K562 (cell line): ENCODE results near the gene PEX5. TPM values are rescaled to one million over a fixed set of nuclear protein-coding genes. Genes with fewer than 3 reads are reported as not detected.

Experiments
- ATAC-seq: fragments of 200-7000 bp; cut with Tn5 transposase; 3 replicates; pipeline ENCODE4 v1.9.1; 2020; ENCODE audit warnings: moderate library complexity
- BruUV-seq: library from RNA; stranded (reverse); fragments of 400-500 nt; replicated peaks from 2 replicates; lab custom pipeline; 2021; lab: Mats Ljungman, UMichigan
- CTCF ChIA-PET: fragments of 300-600 bp; formaldehyde crosslinking; extraction: SDS; loops from one replicate; lab custom pipeline; 2021; ENCODE audit warnings: low intra/inter-chr PET ratio; lab: Yijun Ruan, JAX
- POLR2A ChIA-PET: fragments of 300-600, 350-650 bp; sonication (Branson Sonifier 250); formaldehyde crosslinking; extraction: SDS; loops from one replicate; lab custom pipeline; 2021; ENCODE audit warnings: antibody characterized with exemption, inconsistent platforms; lab: Yijun Ruan, JAX
- DNase-seq, 4 experiments: peaks; one replicate each; pipeline versions ENCODE4 v3.0.0 to v3.0.0-alpha.2; 2011 to 2018; ENCODE audit warnings: low spot score in 3 of 4, mixed read lengths in 3 of 4; ENCODE audit errors: extremely low read depth in 1 of 4
- FAIRE-seq: peaks from 2 replicates; lab custom pipeline; 2011; peaks lifted over from hg19 to GRCh38; lab: Jason Lieb, UNC
- H2AFZ ChIP-seq: 2 replicates; pipeline ENCODE4 v1.6.0; 2011; ENCODE audit warnings: low read depth, low read length, control low read depth, inconsistent platforms
- H3K27ac ChIP-seq: fragments of 200-600 bp; 3 replicates; pipeline ENCODE4 v1.8.0; 2011; ENCODE audit warnings: low read depth, mild to moderate bottlenecking, control low read depth, inconsistent platforms, low read length, moderate library complexity, mixed read lengths; ENCODE audit errors: extremely low read depth
- H3K27me3 ChIP-seq, 2 experiments: fragments of 300-600 bp in 1 of 2; 2 replicates in 1 of 2; 3 replicates in 1 of 2; pipeline versions ENCODE4 v1.6.0 to v1.8.0; 2011; ENCODE audit warnings: inconsistent platforms in 2 of 2, low read length in 2 of 2, mild to moderate bottlenecking in 1 of 2, mixed read lengths in 1 of 2, moderate library complexity in 1 of 2; ENCODE audit not compliant: control insufficient read depth in 2 of 2, insufficient read depth in 2 of 2
- H3K36me3 ChIP-seq: fragments of 300-600 bp; 3 replicates; pipeline ENCODE4 v1.8.0; 2011; ENCODE audit warnings: mild to moderate bottlenecking, low read length, inconsistent platforms; ENCODE audit not compliant: control insufficient read depth, insufficient read depth
- H3K4me1 ChIP-seq, 2 experiments: fragments of 200-600 bp in 1 of 2; replicated peaks in 1 of 2; 2 replicates in 1 of 2; 3 replicates in 1 of 2; pipeline versions ENCODE4 v1.5.1 to v1.8.0; 2011; ENCODE audit warnings: inconsistent platforms in 2 of 2, low read length in 2 of 2, mild to moderate bottlenecking in 1 of 2, mixed read lengths in 1 of 2, moderate library complexity in 1 of 2; ENCODE audit not compliant: control insufficient read depth in 2 of 2, insufficient read depth in 2 of 2
- H3K4me2 ChIP-seq: 2 replicates; pipeline ENCODE4 v1.6.1; 2011; ENCODE audit warnings: low read length, control low read depth, inconsistent platforms, mixed read lengths; ENCODE audit not compliant: insufficient read depth
- H3K4me3 ChIP-seq: fragments of 200-600 bp; sonication (generic), shearing (Covaris generic); 2 replicates; pipeline ENCODE4 v1.5.1; 2016; ENCODE audit warnings: control low read depth, inconsistent platforms
- H3K79me2 ChIP-seq: fragments of 200-600 bp; 3 replicates; pipeline ENCODE4 v1.8.0; 2011; ENCODE audit warnings: low read length, inconsistent platforms; ENCODE audit not compliant: control insufficient read depth, insufficient read depth
- H3K9ac ChIP-seq, 2 experiments: 2 replicates each; pipeline versions ENCODE4 v1.6.0 to v1.6.1; 2011; ENCODE audit warnings: low read depth in 2 of 2, low read length in 2 of 2, control low read depth in 1 of 2, inconsistent platforms in 1 of 2, mild to moderate bottlenecking in 1 of 2, mixed read lengths in 1 of 2; ENCODE audit not compliant: insufficient read depth in 1 of 2
- H3K9me1 ChIP-seq: one replicate; pipeline ENCODE4 v1.6.0; 2011; ENCODE audit warnings: inconsistent platforms, mild to moderate bottlenecking, low read length, moderate library complexity; ENCODE audit not compliant: control insufficient read depth, insufficient read depth
- H3K9me3 ChIP-seq: replicated peaks from 2 replicates; pipeline ENCODE4 v1.5.1; 2011; ENCODE audit warnings: low read depth, low read length, inconsistent platforms; ENCODE audit not compliant: control insufficient read depth, insufficient read depth
- H4K20me1 ChIP-seq: replicated peaks from 2 replicates; pipeline ENCODE4 v1.6.1; 2011; ENCODE audit warnings: low read length, inconsistent platforms, mixed read lengths; ENCODE audit not compliant: control insufficient read depth, insufficient read depth
- BRD9 ChIP-seq: fragments of 450-650 bp; IDR thresholded peaks from 2 replicates; pipeline ENCODE4 v1.6.1; 2018; ENCODE audit warnings: low read depth; ENCODE audit not compliant: partially characterized antibody
- EWSR1 ChIP-seq: fragments of 450-650 bp; IDR thresholded peaks from 2 replicates; pipeline ENCODE4 v1.6.1; 2018; ENCODE audit warnings: borderline replicate concordance, mild to moderate bottlenecking, low read depth, moderate library complexity; ENCODE audit not compliant: partially characterized antibody
- GTF2A2 ChIP-seq: IDR thresholded peaks from 2 replicates; pipeline ENCODE4 v1.6.1; 2016; ENCODE audit warnings: mild to moderate bottlenecking, missing genetic modification characterization, missing compliant biosample characterization
- GTF2F1 ChIP-seq: IDR thresholded peaks from 2 replicates; pipeline ENCODE4 v1.6.1; 2011; ENCODE audit warnings: low read depth, low read length, improper control_type of control experiment
- ILK ChIP-seq: fragments of 450-650 bp; IDR thresholded peaks from 2 replicates; pipeline ENCODE4 v1.6.1; 2016; ENCODE audit warnings: missing genetic modification characterization, low read depth, mild to moderate bottlenecking, missing compliant biosample characterization, moderate library complexity, borderline replicate concordance
- KHSRP ChIP-seq: fragments of 450-650 bp; IDR thresholded peaks from 2 replicates; pipeline ENCODE4 v1.6.1; 2017
- MECOM ChIP-seq: fragments of 250-450 bp; sonication (Bioruptor Pico); IDR thresholded peaks from 2 replicates; pipeline ENCODE4 v1.8.0; 2022; ENCODE audit warnings: inconsistent platforms
- MEIS2 ChIP-seq: fragments of 450-650 bp; IDR thresholded peaks from 2 replicates; pipeline ENCODE4 v1.6.1; 2014; ENCODE audit warnings: mild to moderate bottlenecking; ENCODE audit not compliant: partially characterized antibody
- MYBL2 ChIP-seq, 2 experiments: fragments of 450-650 bp in 1 of 2; sonication (generic) in 1 of 2; formaldehyde crosslinking in 1 of 2; IDR thresholded peaks; 2 replicates each; pipeline versions ENCODE4 v1.6.1 to v1.8.1; 2017 to 2022; ENCODE audit warnings: borderline replicate concordance in 1 of 2, inconsistent platforms in 1 of 2, low read depth in 1 of 2, mild to moderate bottlenecking in 1 of 2, missing genetic modification reagents in 1 of 2, moderate library complexity in 1 of 2
- RBFOX2 ChIP-seq: fragments of 200-400 bp; formaldehyde crosslinking; IDR thresholded peaks from 2 replicates; pipeline ENCODE4 v1.6.1; 2017; ENCODE audit warnings: low read depth, mild to moderate bottlenecking, low read length, moderate library complexity
- SIN3A ChIP-seq, 2 experiments: fragments of 150-350 bp in 1 of 2; IDR thresholded peaks; 2 replicates each; pipeline ENCODE4 v1.6.1; 2011 to 2016; ENCODE audit warnings: borderline replicate concordance in 2 of 2, low read depth in 2 of 2, low read length in 2 of 2, mild to moderate bottlenecking in 2 of 2, moderate library complexity in 2 of 2; ENCODE audit not compliant: control insufficient read depth in 1 of 2
- TEAD1 ChIP-seq, 2 experiments: fragments of 450-650 bp in 1 of 2; sonication (generic) in 1 of 2; formaldehyde crosslinking; IDR thresholded peaks; 2 replicates each; pipeline versions ENCODE4 v1.4.0 to v1.8.0; 2020 to 2022; ENCODE audit warnings: mild to moderate bottlenecking in 2 of 2, missing genetic modification reagents in 1 of 2
- TEAD2 ChIP-seq: fragments of 450-650 bp; IDR thresholded peaks from 2 replicates; pipeline ENCODE4 v1.6.1; 2016; ENCODE audit warnings: missing genetic modification characterization, control low read depth, missing compliant biosample characterization
- THAP12 ChIP-seq: fragments of 250-450 bp; sonication (Bioruptor Pico); IDR thresholded peaks from 2 replicates; pipeline ENCODE4 v1.9.0; 2021; ENCODE audit warnings: mild to moderate bottlenecking, inconsistent platforms
- U2AF2 ChIP-seq: fragments of 200-400 bp; formaldehyde crosslinking; optimal IDR thresholded peaks from 2 replicates; pipeline ENCODE3; 2017; ENCODE audit warnings: low read depth, mild to moderate bottlenecking, low read length
- XRCC3 ChIP-seq: fragments of 450-650 bp; IDR thresholded peaks from 2 replicates; pipeline ENCODE4 v1.6.1; 2017; ENCODE audit warnings: mild to moderate bottlenecking, moderate library complexity
- ZBED1 ChIP-seq: IDR thresholded peaks from 2 replicates; pipeline ENCODE4 v1.6.1; 2014
- ZNF766 ChIP-seq: fragments of 200-800 bp; sonication (Bioruptor generic); conservative IDR thresholded peaks from 2 replicates; pipeline ENCODE4 v1.6.1; 2016; ENCODE audit warnings: missing genetic modification characterization, missing compliant biosample characterization
- WGBS: fragments of 100-300 bp; shearing (Covaris generic); methylation state at CpG from one replicate; pipeline ENCODE4 v1.1.6; 2016; ENCODE audit warnings: low coverage, mixed read lengths; ENCODE audit not compliant: insufficient coverage; ENCODE audit errors: missing lambda C conversion rate; 5-methylcytosine and 5-hydroxymethylcytosine counted together
- in situ Hi-C: fragments of 300-500 bp; cut with MboI; formaldehyde crosslinking; loops from 4 replicates; pipeline ENCODE4 v1.15.0; 2018; ENCODE audit warnings: inconsistent platforms, mixed read lengths
- intact Hi-C: fragments of 100-400 bp; cut with micrococcal nuclease; formaldehyde crosslinking; loops from 2 replicates; pipeline ENCODE4 v1.14.2; 2022
- polyA plus RNA-seq, 8 experiments: library from polyadenylated mRNA; depleted of rRNA in 4 of 8; stranded (reverse) in 5 of 8; unstranded in 3 of 8; fragments of >200 nt; fragmentation: Nextera tagmentation in 2 of 8; fragmentation: Illumina TruSeq in 1 of 8; extraction: Ambion mirVana in 2 of 8; extraction: Trizol in 1 of 8; gene quantifications; 2 replicates each; pipeline versions ENCODE4 v1.2.1 to v1.2.3, GENCODE V29; 2011 to 2014; ENCODE audit warnings: inconsistent platforms in 1 of 8, missing spikeins in 1 of 8
- total RNA-seq, 7 experiments: library from RNA; depleted of rRNA in 6 of 7; stranded (reverse); fragments of >200 nt in 6 of 7; fragmentation: Illumina TruSeq in 2 of 7; extraction: Trizol in 2 of 7; gene quantifications; 2 replicates each; pipeline versions ENCODE4 v1.2.1 to v1.2.3, GENCODE V29; 2011 to 2021; ENCODE audit warnings: low replicate concordance in 1 of 7

Gene PEX5
- total and polyA plus RNA-seq, 9 of the 15 experiments (the other 6 are each of a cell fraction or from before 2014, with no cell fraction given): 1.4 to 26.1 (median 14.0) TPM

- Histone ChIP-seq H3K9ac (no peak overlapping the region), H3K4me3 (no peak overlapping the region), H3K27me3 (no peaks in the 10 kb centered on the region), H3K4me2 (no peak overlapping the region), H2AFZ (no peak overlapping the region), H3K9me3 (no peaks in the 10 kb centered on the region), H3K9me1 (no peaks in the 10 kb centered on the region), H3K27ac (no peak overlapping the region), H3K79me2 (no peaks in the 10 kb centered on the region), H3K36me3 (peaks cover 86% of the 10 kb centered on the region), H3K4me1 (no peaks in the 10 kb centered on the region), H4K20me1 (no peaks in the 10 kb centered on the region)
- 76% methylated on average over 3 of the region's 3 CpGs for WGBS
- intact Hi-C loops (no loop called here), in situ Hi-C loops (no loop called here)
- ATAC-seq (no peak), FAIRE-seq (no peak), DNase-seq (no peak)
- ChIA-PET POLR2A (no interaction called here), CTCF (no interaction called here)
- no peak for TF ChIP-seq EWSR1
- TF ChIP-seq XRCC3: no peak
- TF ChIP-seq MECOM (CRISPR knock-in tag): no peak
- no peak for TF ChIP-seq ZNF766 (CRISPR knock-in tag)
- TF ChIP-seq MYBL2 (IDR thresholded peaks at IDR 0.05; ENCODE audit: low read depth): no peak
- no peak for TF ChIP-seq MYBL2 (CRISPR knock-in tag; IDR thresholded peaks at IDR 0.05; ENCODE audit: borderline replicate concordance)
- TF ChIP-seq ILK: no peak
- no peak for TF ChIP-seq ZBED1
- TF ChIP-seq GTF2A2 (tag): no peak
- TF ChIP-seq RBFOX2: no peak
- no peak for TF ChIP-seq TEAD2 (tag)
- no peak for TF ChIP-seq KHSRP
- no peak for TF ChIP-seq SIN3A (IDR thresholded peaks at IDR 0.05; ENCODE audit: borderline replicate concordance in 2 of 2, control insufficient read depth in 1 of 2, low read depth in 2 of 2, low read length in 2 of 2)
- no peak for TF ChIP-seq BRD9
- no peak for TF ChIP-seq MEIS2
- no peak for TF ChIP-seq TEAD1 (CRISPR knock-in tag; IDR thresholded peaks at IDR 0.05)
- no peak for TF ChIP-seq GTF2F1
- no peak for TF ChIP-seq U2AF2
- no peak for TF ChIP-seq THAP12 (CRISPR knock-in tag)
- no TSS peak for BruUV-seq
Measured at GRCh38 chr12:7206691-7207090, 17.2 kb downstream of the PEX5 start.
